IPS-18c (cell line): ENCODE results near the gene SETD7.
A peak's percentile ranks its signal among the peaks of the same experiment; 100 is the strongest.

Source experiments
- H3K4me3 ChIP-seq: 2 replicates; pipeline ENCODE4 v1.7.0; 2013; ENCODE audit warnings: low read depth, mild to moderate bottlenecking, low read length, moderate library complexity; ENCODE audit not compliant: insufficient read depth
- H3K9me3 ChIP-seq: one replicate; pipeline ENCODE4 v1.6.1; 2013; ENCODE audit warnings: mild to moderate bottlenecking, low read length, moderate library complexity; ENCODE audit not compliant: control insufficient read depth, insufficient read depth

The SETD7 gene

GRCh38 chr4:139582044-139582443 lies 26.0 kb upstream of the SETD7 start:
- H3K4me3 ChIP-seq = no peak overlapping the region
- H3K9me3 ChIP-seq = no peaks in the 10 kb centered on the region

DNA sequence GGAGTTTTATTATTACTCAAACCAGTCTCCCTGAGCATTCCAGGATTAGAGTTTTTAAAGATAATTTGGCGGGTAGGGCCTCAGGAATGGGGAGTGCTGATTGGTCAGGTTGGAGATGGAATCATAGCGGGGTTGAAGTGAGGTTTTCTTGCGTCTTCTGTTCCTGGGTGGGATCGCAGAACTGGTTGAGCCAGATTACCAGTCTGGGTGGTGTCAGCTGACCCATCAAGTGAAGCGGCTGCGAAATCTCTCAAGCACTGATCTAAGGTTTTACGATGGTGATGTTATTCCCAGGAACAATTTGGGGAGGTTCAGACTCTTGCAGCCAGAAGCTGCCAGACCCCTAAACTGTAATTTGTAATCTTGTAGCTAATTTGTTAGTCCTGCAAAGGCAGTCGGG lies 25.1 kb upstream of the SETD7 start:
- Histone ChIP-seq H3K9me3 (no peaks in the 10 kb centered on the region), H3K4me3 (no peak overlapping the region)

GRCh38 chr4:139576219-139576618 lies 20.2 kb upstream of the SETD7 start:
- no peak overlapping the region for H3K4me3 ChIP-seq

DNA sequence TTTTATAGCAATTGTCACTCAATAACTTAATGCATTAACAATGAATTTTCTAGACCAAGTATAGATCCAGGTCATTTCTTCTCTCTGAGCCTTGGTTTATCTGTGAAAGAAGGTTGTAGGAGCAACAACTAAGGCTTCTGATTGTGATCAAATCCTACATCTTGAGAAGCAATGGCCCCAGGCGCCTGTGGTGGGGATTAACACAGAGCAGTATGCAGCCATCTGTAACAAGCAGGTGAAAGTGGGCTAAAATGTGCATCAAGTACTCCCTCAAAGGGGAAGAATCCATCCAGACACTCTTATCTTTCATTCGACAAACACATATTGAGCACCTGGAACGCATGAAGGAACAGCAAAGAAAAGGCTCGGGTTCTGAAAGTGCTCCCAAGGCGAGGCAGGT lies 19.1 kb upstream of the SETD7 start:
- Histone ChIP-seq H3K9me3 (peaks cover 2% of the 10 kb centered on the region), H3K4me3 (no peak overlapping the region)

More at GRCh38 chr4:139576219-139576618, 20.2 kb upstream of the SETD7 start:
- H3K9me3 ChIP-seq = peaks cover 2% of the 10 kb centered on the region

DNA sequence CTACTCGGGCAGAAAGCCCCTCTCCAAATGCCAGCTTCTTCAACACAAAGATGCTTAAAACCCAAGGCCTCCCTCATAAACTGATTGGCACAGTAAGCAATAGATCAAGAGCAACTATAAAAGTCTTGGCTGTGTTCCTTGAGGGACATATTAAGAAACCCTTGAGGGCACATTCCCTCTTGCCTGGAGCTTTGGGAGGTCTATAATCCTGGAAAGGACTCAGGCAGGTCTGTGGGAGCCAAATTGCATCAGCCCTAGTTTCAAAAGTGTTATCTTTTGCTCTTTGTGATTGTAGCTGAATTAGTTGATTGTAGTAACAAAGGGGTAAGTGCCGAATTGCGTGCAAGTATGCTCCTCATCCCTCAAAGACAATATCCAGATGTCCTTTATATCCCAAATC lies 18.6 kb upstream of the SETD7 start:
- H3K4me3 ChIP-seq = no peak overlapping the region
- H3K9me3 ChIP-seq = peaks cover 2% of the 10 kb centered on the region

GRCh38 chr4:139568206-139568955 lies 12.4 kb upstream of the SETD7 start:
- peaks cover 2% of the 10 kb centered on the region for H3K9me3 ChIP-seq
- no peak overlapping the region for H3K4me3 ChIP-seq

DNA sequence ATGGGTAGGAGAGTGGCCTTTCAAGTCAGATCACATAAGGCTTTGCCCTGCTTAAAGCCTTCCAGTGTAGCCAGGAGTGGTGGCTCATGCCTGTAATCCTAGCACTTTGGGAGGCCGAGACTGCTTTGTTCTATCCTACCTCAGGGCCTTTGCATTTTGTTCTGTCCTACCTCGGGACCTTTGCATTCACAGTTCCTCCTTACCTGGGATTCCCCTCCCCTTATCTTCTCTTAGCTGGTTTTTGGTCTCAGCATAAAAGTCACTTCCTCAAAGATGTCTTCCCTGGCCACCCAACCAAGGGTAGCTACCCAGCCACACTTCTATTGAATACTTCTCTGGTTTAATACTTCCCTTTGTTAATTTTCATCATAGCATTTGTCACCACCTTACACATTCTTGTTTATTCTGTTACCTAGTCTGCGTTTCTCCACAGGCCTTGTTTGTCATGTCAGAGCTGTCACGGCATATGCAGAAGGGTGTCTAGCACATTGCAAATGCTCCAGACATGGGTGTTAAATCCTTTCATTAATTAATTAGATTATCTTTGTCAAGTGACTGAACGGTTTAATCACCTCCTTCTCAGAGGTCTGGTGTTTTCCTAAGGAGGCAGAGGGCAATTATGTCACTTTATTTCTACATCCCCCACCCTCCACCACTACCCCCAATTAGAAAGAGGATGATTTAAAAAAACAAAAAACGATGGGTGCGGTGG lies 11.3 kb upstream of the SETD7 start:
- no peak overlapping the region for H3K4me3 ChIP-seq
- peaks cover 2% of the 10 kb centered on the region for H3K9me3 ChIP-seq

DNA sequence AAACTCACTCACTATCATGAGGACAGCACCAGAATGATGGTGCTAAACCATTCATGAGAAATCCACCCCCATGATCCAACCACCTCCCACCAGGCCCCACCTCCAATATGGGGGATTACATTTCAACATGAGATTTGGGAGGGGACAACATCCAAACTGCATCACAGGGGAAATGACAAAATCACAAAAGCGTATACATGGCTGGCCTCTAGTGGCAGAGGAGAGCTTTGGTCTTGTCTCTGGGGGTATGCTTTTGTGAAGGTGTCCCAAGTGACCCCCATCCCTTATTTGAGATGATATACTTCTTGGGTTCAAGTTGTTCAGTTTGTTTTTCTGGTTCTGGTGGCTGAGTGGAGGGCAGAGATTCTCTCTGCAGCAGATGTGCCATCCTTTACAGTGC lies 8.5 kb upstream of the SETD7 start:
- Histone ChIP-seq H3K9me3 (no peaks in the 10 kb centered on the region), H3K4me3 (no peak overlapping the region)

DNA sequence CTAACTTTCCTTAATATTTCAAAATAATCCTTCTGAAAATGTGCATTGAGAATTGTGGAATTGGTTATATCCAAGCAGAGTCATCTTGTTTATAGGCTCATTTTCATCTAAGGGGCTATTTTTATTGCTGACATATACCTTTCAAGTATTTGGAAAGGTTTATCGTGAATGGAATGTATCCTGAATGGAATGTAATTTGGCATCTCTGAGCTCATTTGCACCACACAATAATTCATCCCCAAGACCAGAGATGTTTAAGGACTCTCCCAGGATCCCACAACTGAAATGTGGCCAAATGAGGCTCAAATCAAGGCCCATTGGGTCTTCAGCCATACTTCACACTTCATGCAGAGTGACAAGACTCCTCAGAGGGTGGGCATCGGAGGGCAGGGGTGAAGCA lies 7.5 kb upstream of the SETD7 start:
- Histone ChIP-seq H3K4me3 (no peak overlapping the region), H3K9me3 (no peaks in the 10 kb centered on the region)

GRCh38 chr4:139562839-139563238 lies 6.8 kb upstream of the SETD7 start:
- Histone ChIP-seq H3K9me3 (no peaks in the 10 kb centered on the region), H3K4me3 (no peak overlapping the region)

- H3K4me3 ChIP-seq = no peak overlapping the region
- H3K9me3 ChIP-seq = no peaks in the 10 kb centered on the region
These were observed 6.2 kb upstream of the SETD7 start for GRCh38 chr4:139562067-139562684.

DNA sequence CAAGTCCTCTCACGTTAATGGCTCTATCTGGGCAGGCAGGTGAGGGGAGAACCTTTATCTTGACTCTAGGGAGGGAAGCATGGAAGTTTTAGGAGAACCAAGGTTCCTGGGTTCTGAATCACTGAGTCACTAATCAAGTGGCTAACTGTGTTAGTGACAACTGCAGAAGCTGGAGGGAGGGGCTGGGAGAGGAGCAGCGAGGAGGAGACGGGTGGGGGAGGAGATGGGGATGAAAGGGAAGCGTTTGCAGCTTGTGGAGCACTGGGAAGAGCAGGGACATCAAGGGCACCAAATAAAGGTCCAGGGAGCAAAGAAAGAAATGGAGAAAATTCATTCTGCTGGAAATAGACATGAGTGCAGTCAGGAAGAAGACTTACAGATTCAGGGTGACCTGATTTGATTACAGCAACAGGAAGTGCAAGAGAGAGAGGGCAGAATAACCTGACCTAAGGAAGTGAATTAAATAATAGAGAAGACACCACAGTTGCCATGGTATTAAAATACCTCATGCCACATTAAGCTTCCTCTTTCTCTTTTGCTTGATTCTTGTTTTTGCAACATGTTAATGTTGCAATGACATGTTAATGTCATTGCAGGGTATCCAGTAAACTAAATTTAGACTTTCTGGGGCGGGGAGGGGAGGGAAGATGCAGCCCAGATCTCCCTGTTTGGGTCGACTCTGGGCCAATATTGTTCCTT lies 4.5 kb upstream of the SETD7 start:
- H3K4me3 ChIP-seq = no peak overlapping the region
- H3K9me3 ChIP-seq = no peaks in the 10 kb centered on the region

DNA sequence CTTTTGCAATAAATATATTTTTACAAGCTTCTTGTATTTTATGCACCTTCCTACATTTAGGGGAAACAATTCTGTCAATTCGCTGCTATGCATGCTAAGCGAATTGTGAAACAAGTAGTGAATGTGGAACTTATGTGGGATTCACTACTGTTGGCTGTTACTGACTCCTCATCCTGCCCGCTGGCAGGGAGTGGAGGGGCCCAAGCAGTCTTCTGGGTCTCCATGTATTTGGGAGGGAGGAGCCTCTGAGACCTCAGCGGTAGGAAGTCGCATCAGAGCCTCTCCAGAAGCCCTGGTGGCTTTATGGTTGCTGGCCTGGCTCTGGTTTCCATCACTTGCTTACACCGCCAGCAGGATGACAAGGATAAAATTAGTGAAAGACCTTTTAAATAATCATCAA lies 3.7 kb upstream of the SETD7 start:
- no peak overlapping the region for H3K4me3 ChIP-seq
- H3K9me3 ChIP-seq = no peaks in the 10 kb centered on the region

DNA sequence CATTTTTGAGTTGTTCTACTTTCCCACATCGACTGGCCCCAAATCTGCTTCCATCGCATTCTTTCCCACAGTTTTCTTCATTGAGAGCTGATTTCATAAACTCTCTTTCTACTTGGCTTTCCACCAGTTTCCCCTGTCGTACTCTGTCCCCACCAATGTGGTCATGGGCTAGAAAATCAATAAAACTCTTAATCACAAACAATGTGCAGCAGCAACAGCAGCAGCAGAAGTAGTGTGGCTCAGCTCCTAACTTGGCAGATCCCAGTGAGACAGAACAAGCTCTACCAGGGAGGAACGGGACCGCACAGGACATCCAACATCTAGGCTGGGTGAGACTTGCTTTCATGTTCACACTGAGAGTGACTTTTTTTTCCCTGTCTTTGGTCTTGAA lies 3.1 kb upstream of the SETD7 start:
- Histone ChIP-seq H3K9me3 (no peaks in the 10 kb centered on the region), H3K4me3 (no peak overlapping the region)

GRCh38 chr4:139558235-139559088 lies 2.4 kb upstream of the SETD7 start:
- H3K4me3 ChIP-seq = no peak overlapping the region

GRCh38 chr4:139557556-139558110 lies 1.6 kb upstream of the SETD7 start:
- peak overlapping the region; percentile 72; the same call in 1 of the 2 replicates for H3K4me3 ChIP-seq

More at GRCh38 chr4:139558235-139559088, 2.4 kb upstream of the SETD7 start:
- no peaks in the 10 kb centered on the region for H3K9me3 ChIP-seq

More at GRCh38 chr4:139557556-139558110, 1.6 kb upstream of the SETD7 start:
- H3K9me3 ChIP-seq = no peaks in the 10 kb centered on the region
